ENCODE results near the gene TIPARP. TPM values are rescaled to one million over a fixed set of nuclear protein-coding genes. Genes with fewer than 3 reads are reported as not detected.
A peak's percentile ranks its signal among the peaks of the same experiment; 100 is the strongest.

The TIPARP gene
- total and polyA plus RNA-seq, 2 of the 13 experiments (the other 11 are each of a cell fraction or from before 2014, with no cell fraction given) = 7.3 to 19.7 TPM

DNA sequence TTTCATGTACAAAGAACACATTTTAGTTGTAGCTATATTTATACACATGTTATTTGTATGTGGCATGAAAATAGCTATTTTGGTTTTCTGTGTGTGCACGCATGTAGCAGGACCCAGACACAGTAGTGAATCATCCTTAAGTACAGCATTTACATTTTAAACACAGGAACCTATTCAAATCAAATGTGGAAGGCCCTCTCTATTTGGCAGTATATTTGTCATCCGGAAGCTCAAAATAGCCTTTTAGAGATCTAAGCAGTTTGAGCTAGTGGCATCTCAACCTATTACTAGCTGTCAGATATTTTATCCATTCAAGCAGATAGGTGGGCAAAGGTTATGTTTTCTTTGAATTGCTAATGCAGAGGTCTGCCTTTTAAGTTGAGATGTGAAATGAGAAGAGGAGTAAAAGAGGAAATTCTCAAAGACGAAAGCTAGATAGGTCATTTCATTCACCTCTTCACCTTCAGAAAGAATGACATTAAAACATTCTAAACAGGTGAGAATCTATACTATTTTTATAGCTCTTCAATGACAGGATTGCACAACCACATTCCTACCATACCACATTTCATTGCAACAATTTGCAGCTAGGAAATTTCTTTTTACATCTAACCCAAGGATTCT is 46.3 kb upstream of the TIPARP start:
- Histone ChIP-seq H3K9me3 (ENCODE audit: low read length) (no peaks in the 10 kb centered on the region), H3K4me2 (ENCODE audit: low read depth, low read length) (no peak overlapping the region), H3K9ac (ENCODE audit: insufficient read depth, low read depth, low read length) (no peak overlapping the region), H3K4me3 (replicated peaks in 1 of 3; ENCODE audit: insufficient read depth in 1 of 3, low read depth in 2 of 3, low read length in 3 of 3) (no peak overlapping the region), H3K27ac (ENCODE audit: extremely low read length, insufficient read depth, low read length) (no peak overlapping the region), H3K79me2 (ENCODE audit: insufficient read depth, low read length) (no peaks in the 10 kb centered on the region), H2AFZ (ENCODE audit: low read length) (no peak overlapping the region), H3K27me3 (ENCODE audit: control insufficient read depth in 1 of 2, insufficient read depth in 2 of 2, low read length in 2 of 2) (no peaks in the 10 kb centered on the region; a peak in 1 of 5 replicates), H3K4me1 (ENCODE audit: insufficient read depth, low read length) (peaks cover 23% of the 10 kb centered on the region), H4K20me1 (ENCODE audit: insufficient read depth, low read length) (no peaks in the 10 kb centered on the region), H3K36me3 (replicated peaks in 1 of 2; ENCODE audit: control insufficient read depth in 1 of 2, insufficient read depth in 2 of 2, low read length in 2 of 2) (no peaks in the 10 kb centered on the region)
- DNase-seq (ENCODE audit: low spot score) (peak; percentile 60), ATAC-seq (peak; percentile 69), FAIRE-seq (no peak)
- POLR2A ChIA-PET = interaction anchor here (1.0 kb wide), 1 partner anchor 460 kb away, joined by 3 read pairs; no protein-coding TSS in a partner anchor
- in situ Hi-C loops (cut with HindIII; ENCODE audit: extremely low pct_ligation_motif_present, low pct_unique_long_range_greater_than_20kb) (no loop called here), intact Hi-C loops (cut with micrococcal nuclease; ENCODE audit: unreplicated experiment) (no loop called here)
- TF ChIP-seq ZNF619 (CRISPR knock-in tag; IDR thresholded peaks at IDR 0.05) (no peak), HNF4G (IDR thresholded peaks at IDR 0.05; ENCODE audit: borderline replicate concordance, low read depth, low read length) (0 out of 2 replicates have a peak, but pooled peaks have one; percentile 6), HNF4G (CRISPR knock-in tag; IDR thresholded peaks at IDR 0.05; ENCODE audit: borderline replicate concordance, low read depth) (no peak), ZNF12 (CRISPR knock-in tag; IDR thresholded peaks at IDR 0.05) (no peak), SOX13 (IDR thresholded peaks at IDR 0.05) (no peak), SOX13 (CRISPR knock-in tag; conservative IDR thresholded peaks at IDR 0.05 in 1 of 2, IDR thresholded peaks at IDR 0.05 in 1 of 2) (peak in 1 of 2 experiments; percentile 15; a peak in 1 of 4 replicates), MYNN (CRISPR knock-in tag; IDR thresholded peaks at IDR 0.05; ENCODE audit: low read depth) (no peak), ARID3A (IDR thresholded peaks at IDR 0.05; ENCODE audit: low read depth, low read length) (peak; percentile 64), NR2F2 (IDR thresholded peaks at IDR 0.05; ENCODE audit: borderline replicate concordance, low read depth) (0 out of 2 replicates have a peak, but pooled peaks have one; percentile 13), RARA (CRISPR knock-in tag; IDR thresholded peaks at IDR 0.05) (0 out of 2 replicates have a peak, but pooled peaks have one; percentile 12), GATA4 (IDR thresholded peaks at IDR 0.05; ENCODE audit: borderline replicate concordance, low read depth) (no peak), SNAI1 (CRISPR knock-in tag; IDR thresholded peaks at IDR 0.05; ENCODE audit: borderline replicate concordance) (no peak), SCMH1 (CRISPR knock-in tag; IDR thresholded peaks at IDR 0.05; ENCODE audit: borderline replicate concordance) (no peak), TEAD3 (CRISPR knock-in tag; optimal IDR thresholded peaks at IDR 0.05; ENCODE audit: borderline replicate concordance) (peak; percentile 80), ZNF138 (CRISPR knock-in tag; IDR thresholded peaks at IDR 0.05; ENCODE audit: low read depth) (no peak), BORCS8-MEF2B (CRISPR knock-in tag; IDR thresholded peaks at IDR 0.05) (no peak), TBP (CRISPR knock-in tag; IDR thresholded peaks at IDR 0.05) (no peak), CEBPG (CRISPR knock-in tag; IDR thresholded peaks at IDR 0.05) (peak; percentile 77), TCF7 (IDR thresholded peaks at IDR 0.05; ENCODE audit: low read depth) (0 out of 2 replicates have a peak, but pooled peaks have one; percentile 12), CEBPB (IDR thresholded peaks at IDR 0.05; ENCODE audit: borderline replicate concordance, low read depth, low read length) (peak; percentile 91)
- TF ChIP-seq, protein P1, sequence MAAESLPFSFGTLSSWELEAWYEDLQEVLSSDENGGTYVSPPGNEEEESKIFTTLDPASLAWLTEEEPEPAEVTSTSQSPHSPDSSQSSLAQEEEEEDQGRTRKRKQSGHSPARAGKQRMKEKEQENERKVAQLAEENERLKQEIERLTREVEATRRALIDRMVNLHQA (CRISPR knock-in tag; IDR thresholded peaks at IDR 0.05) = no peak
- TF ChIP-seq, protein P2, sequence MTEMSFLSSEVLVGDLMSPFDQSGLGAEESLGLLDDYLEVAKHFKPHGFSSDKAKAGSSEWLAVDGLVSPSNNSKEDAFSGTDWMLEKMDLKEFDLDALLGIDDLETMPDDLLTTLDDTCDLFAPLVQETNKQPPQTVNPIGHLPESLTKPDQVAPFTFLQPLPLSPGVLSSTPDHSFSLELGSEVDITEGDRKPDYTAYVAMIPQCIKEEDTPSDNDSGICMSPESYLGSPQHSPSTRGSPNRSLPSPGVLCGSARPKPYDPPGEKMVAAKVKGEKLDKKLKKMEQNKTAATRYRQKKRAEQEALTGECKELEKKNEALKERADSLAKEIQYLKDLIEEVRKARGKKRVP (CRISPR knock-in tag; IDR thresholded peaks at IDR 0.05) = no peak
- no TSS peak for BruUV-seq (replicated peaks)
- CTCF ChIA-PET (ENCODE audit: low intra/inter-chr PET ratio, low total read pairs) = no interaction called here
- 4% methylated on average over 3 of the region's 3 CpGs for WGBS (ENCODE audit: low lambda C conversion rate)
